Measurements from ENCODE around the gene B3GNT9.

The B3GNT9 gene

DNA sequence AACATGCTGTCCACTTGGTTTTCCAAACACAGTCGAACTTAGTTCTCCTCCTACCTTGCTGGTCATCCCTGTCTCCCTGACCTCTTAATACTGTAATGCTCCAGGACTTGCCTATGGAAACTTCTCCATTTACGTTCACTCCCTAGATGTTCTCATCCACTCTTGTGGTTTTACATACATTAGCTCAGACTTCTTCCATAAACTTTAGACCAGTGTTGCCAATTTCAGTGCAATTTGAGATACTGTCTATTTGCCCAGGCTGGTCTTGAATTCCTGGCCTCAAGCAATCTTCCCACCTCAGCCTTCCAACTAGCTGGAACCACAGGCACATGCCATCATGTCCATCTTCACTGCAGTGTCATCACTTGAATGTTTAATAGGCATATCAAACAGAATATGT lies 31.5 kb upstream of the B3GNT9 start:
- no peak overlapping the region for H3K27ac Mint-ChIP-seq
- ATAC-seq (replicated peaks) (no peak), DNase-seq (no peak)
- peaks cover 5% of the 10 kb centered on the region for H3K36me3 Mint-ChIP-seq (ENCODE audit: insufficient read depth)
- peaks cover 12 to 21% of the 10 kb centered on the region in 2 donors for H3K4me1 Mint-ChIP-seq (ENCODE audit: low read depth in 2 of 2)
- H3K27me3 Mint-ChIP-seq = no peaks in the 10 kb centered on the region
- H3K4me3 Mint-ChIP-seq = no peak overlapping the region
- H3K9me3 Mint-ChIP-seq = no peaks in the 10 kb centered on the region

DNA sequence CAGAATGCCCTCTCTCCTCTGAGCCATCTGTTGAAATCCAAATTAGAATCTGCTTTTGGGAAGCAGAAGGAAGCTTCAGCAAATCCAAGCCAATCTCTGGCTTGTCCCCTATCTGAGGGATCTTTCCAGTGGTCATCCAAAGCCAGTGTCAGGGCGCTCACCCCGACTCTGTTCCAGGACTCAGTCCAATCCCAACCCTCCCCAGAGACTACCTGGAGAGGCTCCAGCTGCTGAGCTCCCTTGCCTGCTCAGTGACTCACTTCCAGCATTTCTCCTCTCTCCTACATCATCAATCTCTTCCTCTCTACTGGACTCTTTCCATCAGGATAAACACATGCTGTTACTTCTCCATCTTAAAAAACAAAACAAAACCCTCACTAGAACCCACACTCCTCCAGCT lies 30.5 kb upstream of the B3GNT9 start:
- Mint-ChIP-seq H3K27me3 (no peaks in the 10 kb centered on the region), H3K9me3 (no peaks in the 10 kb centered on the region), H3K27ac (no peak overlapping the region), H3K4me3 (no peak overlapping the region), H3K4me1 (ENCODE audit: low read depth in 2 of 2) (peaks cover 17 to 22% of the 10 kb centered on the region in 2 donors), H3K36me3 (ENCODE audit: insufficient read depth) (peaks cover 5% of the 10 kb centered on the region)
- ATAC-seq (replicated peaks) = no peak
- DNase-seq = no peak

DNA sequence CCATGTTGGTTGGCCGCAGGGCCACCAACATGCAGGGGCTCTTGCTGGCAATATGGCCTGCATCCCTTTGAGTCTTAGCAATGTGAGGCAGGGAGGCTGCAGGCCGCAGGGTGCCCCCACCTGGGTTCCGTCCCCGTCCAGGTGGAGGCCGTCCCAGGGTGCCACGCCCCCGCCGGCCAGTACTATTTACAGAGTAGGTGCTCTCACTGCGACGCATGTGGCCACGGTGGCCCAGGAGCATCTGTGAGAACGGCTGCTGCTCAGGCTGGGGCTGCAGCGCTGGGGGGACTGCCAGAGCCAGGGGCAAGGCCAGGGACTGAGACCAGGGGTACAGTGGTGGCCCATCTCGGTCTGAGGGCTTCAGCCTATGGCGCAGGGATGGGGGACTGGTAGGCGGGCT lies 29.4 kb upstream of the B3GNT9 start:
- Mint-ChIP-seq H3K27ac (no peak overlapping the region), H3K4me3 (no peak overlapping the region), H3K4me1 (ENCODE audit: low read depth in 2 of 2) (peaks cover 11 to 17% of the 10 kb centered on the region in 2 donors), H3K27me3 (no peaks in the 10 kb centered on the region), H3K36me3 (ENCODE audit: insufficient read depth) (peaks cover 2% of the 10 kb centered on the region), H3K9me3 (no peaks in the 10 kb centered on the region)
- no peak for DNase-seq
- ATAC-seq (replicated peaks) = no peak

DNA sequence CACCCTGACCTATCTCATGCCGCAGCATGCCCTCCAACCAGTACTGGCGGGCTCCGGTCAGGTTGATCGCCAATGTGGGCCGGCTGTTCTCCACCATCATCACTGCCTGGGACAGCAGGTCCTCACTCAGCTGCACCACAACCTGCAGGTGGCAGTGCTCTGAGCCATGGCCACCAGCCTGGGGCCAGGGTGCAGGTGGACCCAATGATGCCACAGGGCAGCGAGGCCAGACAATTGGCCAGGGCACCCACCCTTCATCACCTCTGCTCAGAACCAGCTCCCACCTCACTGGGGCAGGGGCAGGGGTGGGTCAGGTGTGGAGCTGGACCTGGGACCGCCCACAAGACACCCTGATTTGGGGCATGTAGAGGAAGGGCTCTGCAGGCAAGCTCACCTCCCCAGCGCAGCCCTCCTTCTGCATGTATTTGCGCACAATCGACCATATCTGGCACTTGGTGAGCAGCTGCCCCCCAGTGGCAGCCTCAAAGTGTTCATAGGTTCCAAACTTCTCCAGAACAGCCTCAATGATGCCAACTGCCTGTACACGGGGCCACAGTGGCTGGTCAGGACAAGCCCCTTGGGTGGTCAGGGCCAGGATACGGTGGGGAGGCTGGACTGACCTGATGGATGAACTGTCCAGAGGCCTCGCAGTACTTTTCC lies 28.8 kb upstream of the B3GNT9 start:
- no peak overlapping the region for H3K4me3 Mint-ChIP-seq
- no peak for ATAC-seq (replicated peaks)
- no peaks in the 10 kb centered on the region for H3K36me3 Mint-ChIP-seq (ENCODE audit: insufficient read depth)
- H3K27me3 Mint-ChIP-seq = no peaks in the 10 kb centered on the region
- H3K4me1 Mint-ChIP-seq (ENCODE audit: low read depth in 2 of 2) = peaks cover 10 to 12% of the 10 kb centered on the region in 2 donors
- DNase-seq = no peak
- no peak overlapping the region for H3K27ac Mint-ChIP-seq
- no peaks in the 10 kb centered on the region for H3K9me3 Mint-ChIP-seq

DNA sequence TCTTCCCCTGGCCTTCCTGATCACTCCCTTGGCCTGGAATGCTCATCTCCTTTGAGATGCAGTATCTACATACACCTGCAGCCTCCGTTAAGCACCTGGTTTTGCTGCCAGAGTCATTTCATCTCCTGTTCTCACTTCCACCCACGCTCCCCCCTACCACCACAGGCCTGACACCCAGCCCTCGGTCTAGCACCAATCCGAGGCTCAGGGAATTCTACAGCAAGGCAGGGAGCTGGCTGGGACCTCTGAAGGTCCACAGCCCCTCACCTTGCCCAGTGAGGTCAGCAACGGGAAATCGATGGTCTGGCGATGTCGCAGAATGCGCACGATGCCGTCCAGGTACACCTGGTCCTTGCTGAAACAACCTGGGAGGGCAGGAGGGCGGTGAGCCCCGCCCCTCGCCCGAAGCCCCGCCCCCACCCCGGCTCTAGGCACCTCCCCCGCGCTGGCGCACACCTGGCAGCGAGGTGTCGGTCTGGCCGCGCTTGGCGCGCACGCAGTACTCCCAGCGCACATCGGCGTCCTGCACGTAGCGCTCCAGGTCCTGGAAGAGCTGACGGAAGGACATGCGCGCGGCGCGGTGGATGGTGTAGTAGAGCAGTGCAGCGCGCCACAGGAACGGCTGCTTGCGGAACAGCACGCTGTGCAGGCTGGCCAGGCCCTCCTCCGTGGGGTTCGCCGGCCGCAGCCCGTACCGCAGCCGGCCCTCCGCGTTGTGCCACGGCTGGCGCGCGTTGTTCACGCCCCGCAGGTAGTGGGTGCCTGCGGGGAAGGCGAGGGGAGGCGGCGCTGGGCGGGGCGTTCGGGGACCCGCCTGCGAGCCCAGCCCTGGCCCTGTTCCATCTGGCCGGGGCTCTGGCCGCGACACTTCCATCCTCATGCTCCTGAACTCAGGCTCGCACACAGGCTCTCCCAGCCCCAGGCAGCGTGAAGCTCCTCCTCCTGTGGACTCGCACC lies 27.2 kb upstream of the B3GNT9 start:
- Mint-ChIP-seq H3K27ac (no peak overlapping the region), H3K27me3 (no peaks in the 10 kb centered on the region), H3K36me3 (ENCODE audit: insufficient read depth) (no peaks in the 10 kb centered on the region), H3K4me1 (ENCODE audit: low read depth in 2 of 2) (peaks cover 22 to 24% of the 10 kb centered on the region in 2 donors), H3K9me3 (no peaks in the 10 kb centered on the region), H3K4me3 (peak overlapping the region; percentile 26 to 61)
- DNase-seq (peak in 2 of 3 experiments; percentile 44 to 50), ATAC-seq (replicated peaks) (peak; percentile 62)

DNA sequence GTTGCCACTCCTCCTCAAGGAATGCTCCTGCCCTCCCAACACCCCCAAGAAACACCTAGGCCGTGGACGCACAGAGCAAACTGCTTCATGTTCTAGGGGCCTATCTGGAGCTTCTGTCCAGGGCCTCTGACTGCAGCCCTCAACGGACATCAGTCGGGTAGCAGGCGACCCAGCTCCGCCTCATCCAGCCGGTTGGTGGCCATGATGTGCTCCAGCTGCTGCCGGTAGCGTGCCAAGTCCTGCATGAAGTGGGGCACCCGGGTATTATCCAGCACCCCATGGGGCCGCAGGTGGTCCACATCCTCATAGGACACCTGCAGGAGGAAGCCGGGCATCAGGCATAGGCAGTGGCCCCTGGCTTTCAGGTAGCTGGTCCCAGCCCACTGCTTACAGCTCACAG lies 25.9 kb upstream of the B3GNT9 start:
- no peak overlapping the region for H3K27ac Mint-ChIP-seq
- peak overlapping the region in 1 of 2 donors; percentile 26 for H3K4me3 Mint-ChIP-seq
- ATAC-seq (replicated peaks) (no peak), DNase-seq (no peak)
- no peaks in the 10 kb centered on the region for H3K36me3 Mint-ChIP-seq (ENCODE audit: insufficient read depth)
- H3K9me3 Mint-ChIP-seq = no peaks in the 10 kb centered on the region
- peaks cover 26 to 28% of the 10 kb centered on the region in 2 donors for H3K4me1 Mint-ChIP-seq (ENCODE audit: low read depth in 2 of 2)
- H3K27me3 Mint-ChIP-seq = peaks cover 0 to 3% of the 10 kb centered on the region in 2 donors

DNA sequence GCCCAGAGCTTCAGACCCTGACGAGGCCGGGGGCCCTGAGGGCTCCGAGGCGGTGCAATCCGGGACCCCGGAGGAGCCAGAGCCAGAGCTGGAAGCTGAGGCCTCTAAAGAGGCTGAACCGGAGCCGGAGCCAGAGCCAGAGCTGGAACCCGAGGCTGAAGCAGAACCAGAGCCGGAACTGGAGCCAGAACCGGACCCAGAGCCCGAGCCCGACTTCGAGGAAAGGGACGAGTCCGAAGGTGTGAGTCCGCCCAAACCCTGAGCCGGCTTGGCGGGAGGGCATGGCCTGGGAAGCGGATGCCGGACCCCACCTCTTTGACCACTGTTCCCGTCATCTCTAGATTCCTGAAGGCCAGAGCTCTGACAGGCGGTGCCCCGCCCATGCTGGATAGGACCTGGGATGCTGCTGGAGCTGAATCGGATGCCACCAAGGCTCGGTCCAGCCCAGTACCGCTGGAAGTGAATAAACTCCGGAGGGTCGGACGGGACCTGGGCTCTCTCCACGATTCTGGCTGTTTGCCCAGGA lies 24.0 kb upstream of the B3GNT9 start:
- H3K27me3 Mint-ChIP-seq = peaks cover 9 to 18% of the 10 kb centered on the region in 2 donors

DNA sequence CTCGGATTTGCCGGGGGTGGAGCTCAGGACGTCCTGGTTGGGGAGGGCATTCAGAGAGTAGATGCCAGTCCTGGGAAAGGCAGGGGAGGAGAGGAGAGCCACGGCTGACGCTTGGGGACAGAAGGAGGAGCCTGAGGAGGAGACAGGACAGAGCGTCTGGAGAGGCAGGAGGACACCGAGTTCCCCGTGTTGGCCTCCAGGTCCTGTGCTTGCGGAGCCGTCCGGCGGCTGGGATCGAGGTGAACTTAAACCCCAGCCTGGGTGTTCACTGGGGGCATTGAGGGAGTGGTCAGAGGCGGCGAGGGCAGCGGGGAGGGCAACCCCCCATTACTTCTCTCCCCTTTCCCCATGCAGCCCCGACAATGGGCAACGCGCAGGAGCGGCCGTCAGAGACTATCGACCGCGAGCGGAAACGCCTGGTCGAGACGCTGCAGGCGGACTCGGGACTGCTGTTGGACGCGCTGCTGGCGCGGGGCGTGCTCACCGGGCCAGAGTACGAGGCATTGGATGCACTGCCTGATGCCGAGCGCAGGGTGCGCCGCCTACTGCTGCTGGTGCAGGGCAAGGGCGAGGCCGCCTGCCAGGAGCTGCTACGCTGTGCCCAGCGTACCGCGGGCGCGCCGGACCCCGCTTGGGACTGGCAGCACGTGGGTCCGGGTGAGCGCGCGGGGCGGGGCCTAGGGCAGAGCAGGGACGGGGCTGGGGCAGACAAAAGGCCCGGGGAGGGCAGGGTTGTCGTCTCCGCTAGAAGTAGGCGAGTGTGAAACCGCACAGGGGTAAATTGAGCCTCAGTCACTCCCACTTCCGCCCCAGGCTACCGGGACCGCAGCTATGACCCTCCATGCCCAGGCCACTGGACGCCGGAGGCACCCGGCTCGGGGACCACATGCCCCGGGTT lies 23.3 kb upstream of the B3GNT9 start:
- Mint-ChIP-seq H3K9me3 (no peaks in the 10 kb centered on the region), H3K27ac (peak overlapping the region in 1 of 2 donors; percentile 86), H3K4me1 (ENCODE audit: low read depth in 2 of 2) (peaks cover 36 to 37% of the 10 kb centered on the region in 2 donors), H3K27me3 (peaks cover 11 to 25% of the 10 kb centered on the region in 2 donors), H3K36me3 (ENCODE audit: insufficient read depth) (no peaks in the 10 kb centered on the region), H3K4me3 (peak overlapping the region; percentile 93 to 94)
- DNase-seq = peak; percentile 55 to 62 (median 57)
- ATAC-seq (replicated peaks) = peak; percentile 77

More for the DNA sequence above, 24.0 kb upstream of the B3GNT9 start:
- no peak for DNase-seq
- H3K27ac Mint-ChIP-seq = no peak overlapping the region
- H3K9me3 Mint-ChIP-seq = no peaks in the 10 kb centered on the region
- H3K36me3 Mint-ChIP-seq (ENCODE audit: insufficient read depth) = no peaks in the 10 kb centered on the region
- peak overlapping the region; percentile 93 to 94 for H3K4me3 Mint-ChIP-seq
- no peak for ATAC-seq (replicated peaks)
- peaks cover 34 to 35% of the 10 kb centered on the region in 2 donors for H3K4me1 Mint-ChIP-seq (ENCODE audit: low read depth in 2 of 2)

DNA sequence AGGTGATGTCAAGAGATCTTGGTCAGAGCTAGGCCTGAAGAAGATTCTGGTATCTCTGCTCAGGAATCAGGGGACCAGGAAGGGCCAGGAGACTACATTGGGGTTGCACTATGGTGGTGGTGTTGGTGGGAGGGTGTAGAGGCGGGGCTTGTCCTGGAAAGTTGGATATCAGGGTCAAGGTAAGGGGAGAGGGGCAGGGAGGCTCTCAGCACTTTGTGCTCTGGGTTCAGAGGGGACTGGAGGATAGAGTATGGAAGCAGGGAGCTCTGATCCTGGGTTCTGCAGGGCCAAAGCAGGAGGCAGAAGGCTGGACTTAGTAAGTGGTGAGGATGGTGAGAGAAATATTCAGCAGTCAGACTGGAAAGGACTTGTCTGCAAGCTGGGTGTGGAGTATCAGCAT lies 22.5 kb upstream of the B3GNT9 start:
- Mint-ChIP-seq H3K36me3 (ENCODE audit: insufficient read depth) (no peaks in the 10 kb centered on the region), H3K4me1 (ENCODE audit: low read depth in 2 of 2) (peaks cover 31 to 37% of the 10 kb centered on the region in 2 donors), H3K27me3 (peaks cover 15 to 33% of the 10 kb centered on the region in 2 donors), H3K27ac (peak overlapping the region in 1 of 2 donors; percentile 86), H3K4me3 (peak overlapping the region; percentile 93 to 94), H3K9me3 (no peaks in the 10 kb centered on the region)
- DNase-seq = no peak
- no peak for ATAC-seq (replicated peaks)

DNA sequence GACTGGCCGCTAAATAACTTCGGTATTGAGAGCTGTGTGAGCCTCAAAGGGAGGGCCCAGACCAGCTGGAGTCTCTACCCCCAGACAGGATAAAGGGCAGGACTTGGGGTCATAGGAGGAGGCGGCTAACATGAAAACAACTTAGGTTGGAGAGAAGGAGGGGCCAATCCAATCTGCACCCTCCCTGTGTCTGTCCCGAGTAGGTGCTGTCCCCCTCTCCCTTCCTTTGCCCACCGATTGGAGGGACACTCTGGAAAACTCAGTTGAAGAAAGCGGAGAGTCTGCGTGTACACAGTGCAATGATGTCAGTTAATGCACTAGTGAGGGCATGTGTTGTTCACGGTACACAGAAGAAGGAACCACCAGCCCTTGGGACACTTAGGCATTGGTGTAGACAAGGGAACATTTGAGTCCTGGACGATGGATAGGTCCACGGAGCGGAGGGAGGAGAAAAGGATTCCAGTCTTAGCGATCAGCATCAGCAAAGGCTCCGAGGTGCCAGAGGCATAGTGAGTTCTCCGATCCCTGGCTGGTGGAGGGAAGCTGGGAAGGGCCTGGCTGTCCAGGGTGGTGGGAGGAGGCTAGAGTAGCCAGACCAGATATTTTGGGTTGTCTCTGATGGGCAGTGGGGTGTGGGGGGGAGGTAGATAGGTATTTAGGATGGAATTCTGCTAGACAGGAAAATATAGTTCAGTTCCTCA lies 20.3 kb upstream of the B3GNT9 start:
- peaks cover 27 to 30% of the 10 kb centered on the region in 2 donors for H3K4me1 Mint-ChIP-seq (ENCODE audit: low read depth in 2 of 2)
- no peak for DNase-seq
- H3K27me3 Mint-ChIP-seq = peaks cover 28 to 55% of the 10 kb centered on the region in 2 donors
- no peaks in the 10 kb centered on the region for H3K9me3 Mint-ChIP-seq
- peak overlapping the region in 1 of 2 donors; percentile 15 for H3K4me3 Mint-ChIP-seq
- H3K36me3 Mint-ChIP-seq (ENCODE audit: insufficient read depth) = peaks cover 5% of the 10 kb centered on the region
- H3K27ac Mint-ChIP-seq = no peak overlapping the region
- ATAC-seq (replicated peaks) = no peak

DNA sequence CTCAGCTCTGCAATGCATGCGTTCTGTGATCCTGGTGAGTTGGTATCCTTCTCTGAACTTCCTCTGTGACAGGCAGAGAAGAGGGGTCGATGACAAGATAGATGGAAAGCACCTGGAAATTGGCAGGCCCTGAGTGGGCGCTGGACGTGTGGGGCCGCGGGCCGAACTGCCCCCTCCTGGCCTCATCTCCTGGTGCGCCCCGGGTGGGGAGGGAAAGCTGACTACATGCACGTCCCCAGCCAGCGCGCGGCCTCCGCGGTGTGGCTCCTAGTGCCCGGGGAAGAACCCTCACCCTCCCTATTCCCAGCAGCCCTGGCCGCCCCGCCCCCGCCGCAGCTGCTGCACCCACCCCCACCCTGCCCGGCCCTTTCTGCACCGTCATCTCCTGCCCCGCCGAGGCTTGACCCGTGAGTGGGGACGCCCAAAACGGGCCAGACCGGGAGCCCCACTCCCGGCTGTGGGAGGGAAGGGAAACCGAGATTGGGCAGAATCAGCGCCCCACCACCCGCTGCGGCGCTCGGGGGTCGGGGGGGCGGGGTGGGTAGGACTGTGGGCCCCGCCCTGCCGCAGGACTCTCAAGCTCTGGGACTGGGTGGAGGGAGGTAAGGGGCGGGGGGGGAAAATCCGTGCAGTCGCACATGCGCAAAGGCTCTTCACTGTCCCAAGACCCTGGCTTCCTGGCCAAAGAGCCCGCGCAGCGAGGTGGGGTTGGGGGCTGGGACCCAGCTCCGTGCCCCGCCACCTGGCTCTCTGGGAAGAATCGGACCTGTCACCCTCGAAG lies 19.6 kb upstream of the B3GNT9 start, which contains the start of gene NOL3:
TSS of gene NOL3 (plus strand) at position 371 of the 781 bp plus-strand sequence.
- Mint-ChIP-seq H3K9me3 (no peaks in the 10 kb centered on the region), H3K36me3 (ENCODE audit: insufficient read depth) (peaks cover 5% of the 10 kb centered on the region), H3K4me3 (peak within 1 kb of the TSS; percentile 72 to 75), H3K27ac (no peak within 1 kb of the TSS), H3K4me1 (ENCODE audit: low read depth in 2 of 2) (peaks cover 27 to 30% of the 10 kb centered on the region in 2 donors), H3K27me3 (peaks cover 31 to 62% of the 10 kb centered on the region in 2 donors)
- no peak for DNase-seq
- ATAC-seq (replicated peaks) = no peak
